A549 treated with Hydrocortisone at 1 μM for 4 hours (cell line): ENCODE results near the gene TSC22D2. TPM values are rescaled to one million over a fixed set of nuclear protein-coding genes. Genes with fewer than 3 reads are reported as not detected.

Source experiments
- total RNA-seq: library from RNA; stranded (reverse); fragments of 200-300 nt; extraction: Qiagen RNA extraction; gene quantifications from 5 replicates; pipeline ENCODE4 v1.2.3, GENCODE V29; 2022

Gene TSC22D2
- 16.0 to 21.2 TPM (median 17.8 TPM) in 5 replicates for total RNA-seq

DNA sequence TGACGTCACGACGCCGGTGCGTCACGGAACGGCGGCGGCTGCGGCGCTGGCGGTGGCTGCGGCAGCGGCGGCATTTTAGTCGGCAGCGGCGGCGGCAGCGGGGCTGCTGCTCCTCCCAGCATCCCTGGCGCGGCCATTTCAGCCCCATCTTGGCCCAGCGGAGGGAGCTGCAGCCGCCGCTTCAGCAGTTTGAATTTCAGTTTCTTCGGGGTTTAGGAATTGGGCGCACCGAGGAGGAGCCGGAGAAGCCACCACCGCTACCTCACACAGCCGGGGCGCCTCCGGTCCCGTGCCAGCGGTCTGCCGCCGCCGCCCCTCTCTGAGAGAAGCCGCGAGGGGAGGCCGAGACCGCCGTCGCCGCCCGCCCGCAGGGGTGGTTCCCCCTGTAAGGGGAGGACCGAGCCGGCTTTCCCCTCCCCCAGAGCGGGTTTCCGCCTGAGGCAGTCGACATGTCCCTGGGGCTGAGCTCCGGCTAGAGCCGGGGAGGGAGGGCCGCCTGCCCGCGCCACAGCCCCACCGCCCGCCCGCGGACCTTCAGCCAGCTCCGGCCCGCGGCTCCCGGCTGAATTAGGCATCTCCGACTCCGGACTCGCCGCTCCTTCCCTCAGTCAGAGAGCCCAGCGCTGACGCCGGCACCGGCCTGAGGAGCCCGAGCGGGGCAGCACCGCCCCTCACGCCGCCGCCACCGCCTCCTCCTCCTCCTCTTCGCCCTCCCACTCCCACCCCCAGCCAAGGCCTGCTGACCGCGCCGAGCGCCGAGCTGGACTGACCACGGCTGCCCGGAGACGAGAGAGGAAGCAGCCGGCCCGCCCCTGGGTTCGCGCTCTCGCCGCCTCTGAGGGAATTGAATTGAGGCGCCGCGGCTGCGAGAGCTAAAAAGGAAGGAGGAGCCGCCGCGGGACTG, at the start of gene TSC22D2:
TSC22D2 (plus strand) TSS at position 78 of the 904 bp plus-strand sequence. CDS start 1,053 bp downstream, outside the sequence.

Other genes with a start within 250 kb of the TSC22D2 start
- 50.5 to 103 TPM (median 94.7 TPM) in 5 replicates for gene SERP1, start 138.2 kb downstream of the TSC22D2 start, total RNA-seq
- 66.7 to 87.8 TPM (median 69.0 TPM) in 5 replicates for gene EIF2A, start 138.5 kb downstream of the TSC22D2 start, total RNA-seq
- 94.4 to 112 TPM (median 110 TPM) in 5 replicates for gene SELENOT, start 195.0 kb downstream of the TSC22D2 start, total RNA-seq